ENCODE data around the gene SMNDC1.

GRCh38 chr10:110274072-110274627 lies 30.6 kb downstream of the SMNDC1 start:
- TF ChIP-seq CTCF (IDR thresholded peaks at IDR 0.05) = peak in 2 of 3 donors; percentile 22 to 23
- no peak for TF ChIP-seq POLR2A (IDR thresholded peaks at IDR 0.05)
- TF ChIP-seq POLR2AphosphoS5 (IDR thresholded peaks at IDR 0.05) = no peak
